ENCODE results near the gene SH3BP4.

DNA sequence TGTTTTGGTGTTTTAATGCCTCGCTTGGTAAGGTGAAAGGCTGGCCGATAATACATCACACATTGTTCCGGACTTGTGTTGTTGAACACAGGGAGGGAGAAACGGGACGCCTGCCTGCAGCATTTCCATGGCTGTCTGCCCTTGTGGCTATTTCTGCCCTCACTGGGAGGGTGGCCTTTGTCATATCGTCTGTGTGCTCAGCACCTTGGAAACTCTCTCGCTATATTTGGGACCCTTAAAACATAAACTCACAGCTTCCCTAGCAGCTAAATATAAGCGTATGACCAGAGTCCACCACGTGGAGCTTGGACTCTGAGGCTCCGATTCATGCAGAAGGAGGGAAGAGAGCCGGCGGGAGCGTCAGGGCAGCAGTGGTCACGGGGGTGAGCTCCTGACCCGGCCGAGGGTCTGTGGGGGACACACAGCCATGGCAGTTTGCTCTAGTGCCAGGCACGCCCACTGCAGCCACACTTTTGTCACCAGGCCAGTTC lies 111.7 kb downstream of the SH3BP4 start:
- TF ChIP-seq, protein P1, sequence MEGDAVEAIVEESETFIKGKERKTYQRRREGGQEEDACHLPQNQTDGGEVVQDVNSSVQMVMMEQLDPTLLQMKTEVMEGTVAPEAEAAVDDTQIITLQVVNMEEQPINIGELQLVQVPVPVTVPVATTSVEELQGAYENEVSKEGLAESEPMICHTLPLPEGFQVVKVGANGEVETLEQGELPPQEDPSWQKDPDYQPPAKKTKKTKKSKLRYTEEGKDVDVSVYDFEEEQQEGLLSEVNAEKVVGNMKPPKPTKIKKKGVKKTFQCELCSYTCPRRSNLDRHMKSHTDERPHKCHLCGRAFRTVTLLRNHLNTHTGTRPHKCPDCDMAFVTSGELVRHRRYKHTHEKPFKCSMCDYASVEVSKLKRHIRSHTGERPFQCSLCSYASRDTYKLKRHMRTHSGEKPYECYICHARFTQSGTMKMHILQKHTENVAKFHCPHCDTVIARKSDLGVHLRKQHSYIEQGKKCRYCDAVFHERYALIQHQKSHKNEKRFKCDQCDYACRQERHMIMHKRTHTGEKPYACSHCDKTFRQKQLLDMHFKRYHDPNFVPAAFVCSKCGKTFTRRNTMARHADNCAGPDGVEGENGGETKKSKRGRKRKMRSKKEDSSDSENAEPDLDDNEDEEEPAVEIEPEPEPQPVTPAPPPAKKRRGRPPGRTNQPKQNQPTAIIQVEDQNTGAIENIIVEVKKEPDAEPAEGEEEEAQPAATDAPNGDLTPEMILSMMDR (IDR thresholded peaks at IDR 0.05; ENCODE audit: low read depth, low read length) = no peak
- TF ChIP-seq EZH2phosphoT487 (IDR thresholded peaks at IDR 0.05; ENCODE audit: low read depth) = no peak
